ENCODE data around the gene GATD1.

The GATD1 gene, protein sequence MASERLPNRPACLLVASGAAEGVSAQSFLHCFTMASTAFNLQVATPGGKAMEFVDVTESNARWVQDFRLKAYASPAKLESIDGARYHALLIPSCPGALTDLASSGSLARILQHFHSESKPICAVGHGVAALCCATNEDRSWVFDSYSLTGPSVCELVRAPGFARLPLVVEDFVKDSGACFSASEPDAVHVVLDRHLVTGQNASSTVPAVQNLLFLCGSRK

DNA sequence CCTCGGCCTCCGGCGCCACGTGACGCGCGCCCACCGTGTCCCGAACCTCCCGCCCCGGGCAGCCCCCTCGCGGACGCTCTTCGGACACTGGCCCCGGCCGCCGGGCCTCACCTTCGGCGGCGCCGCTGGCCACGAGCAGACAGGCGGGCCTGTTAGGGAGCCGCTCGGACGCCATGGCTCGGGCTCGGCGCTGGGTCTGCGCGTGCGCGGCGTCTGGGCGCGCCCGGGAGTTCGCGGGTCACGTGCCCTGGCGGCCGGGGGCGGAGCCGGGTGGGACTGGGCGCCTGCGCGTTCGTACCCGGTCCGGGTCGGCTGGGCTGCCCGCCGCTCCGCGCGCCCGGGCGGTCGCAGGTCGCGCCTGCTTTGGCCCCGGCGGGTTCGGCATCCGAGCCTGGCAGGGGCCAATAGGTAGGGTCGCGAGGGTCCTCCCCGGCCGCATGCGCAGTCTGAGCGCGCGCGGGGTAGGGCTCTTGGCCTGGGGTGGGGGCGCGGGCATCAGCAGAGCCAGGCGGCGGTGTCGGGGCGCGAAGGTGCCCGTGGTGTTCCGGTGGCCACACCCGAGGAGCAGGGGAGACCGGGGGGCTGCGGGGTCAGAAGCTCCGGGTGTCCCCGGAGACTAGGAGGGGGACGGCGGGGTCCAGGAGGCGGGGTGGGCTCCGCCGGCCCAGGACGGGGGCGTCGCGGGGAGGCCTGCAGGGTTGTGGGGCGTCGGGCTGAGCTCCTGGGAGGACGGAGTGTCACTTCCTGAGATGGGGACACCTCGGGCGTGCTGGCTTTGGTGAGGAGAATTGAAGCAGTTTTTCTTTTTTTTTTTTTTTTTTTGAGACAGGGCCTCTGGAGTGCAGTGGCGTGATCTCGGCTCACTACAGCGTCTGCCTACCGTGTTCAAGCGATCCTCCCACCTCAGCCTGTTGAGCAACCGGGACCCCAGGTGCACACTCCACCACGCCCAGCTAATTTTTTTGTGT, at the start of gene GATD1:
TSS of gene GATD1 (minus strand) at position 200 of the 968 bp plus-strand sequence. CDS start at position 175, 25 bp downstream.
- peak; percentile 64 for DNase-seq (ENCODE audit: low read depth)

DNA sequence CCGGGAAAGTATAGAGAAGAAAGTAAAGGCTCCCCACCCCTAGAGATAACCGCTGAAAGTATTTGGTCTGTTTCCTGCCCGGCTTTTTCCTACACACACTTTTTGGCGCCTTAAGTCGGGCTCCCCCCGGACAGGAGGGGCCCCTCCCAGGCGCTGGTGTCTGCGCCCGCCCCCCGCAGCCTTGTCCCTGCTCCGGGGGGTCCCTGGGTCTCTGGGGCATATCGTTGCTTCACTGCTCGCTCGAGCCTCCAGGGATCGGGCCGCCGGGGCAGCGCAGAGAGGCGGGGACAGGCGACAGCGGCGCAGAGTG, 49.5 kb upstream of the GATD1 start:
- no peak for DNase-seq (ENCODE audit: low read depth)

DNA sequence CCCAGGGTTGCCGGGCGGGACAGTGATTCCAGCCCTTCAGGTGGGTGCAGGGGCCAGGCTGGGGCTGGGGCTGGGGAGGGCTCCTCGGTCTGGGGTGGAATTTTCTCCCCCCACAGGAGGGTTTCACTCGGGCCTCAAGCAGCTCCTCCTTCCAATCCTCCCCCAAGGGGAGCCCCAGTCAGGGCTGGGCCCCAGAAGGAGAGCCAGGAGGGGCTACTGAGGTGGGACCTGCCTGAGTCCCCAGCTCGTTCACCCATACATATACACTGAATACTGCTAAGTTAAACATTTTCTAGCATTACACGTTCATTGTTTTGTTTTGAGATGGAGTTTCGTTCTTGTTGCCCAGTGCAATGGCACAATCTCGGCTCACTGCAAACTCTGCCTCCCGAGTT, 48.9 kb upstream of the GATD1 start:
- DNase-seq (ENCODE audit: low read depth), result no peak

DNA sequence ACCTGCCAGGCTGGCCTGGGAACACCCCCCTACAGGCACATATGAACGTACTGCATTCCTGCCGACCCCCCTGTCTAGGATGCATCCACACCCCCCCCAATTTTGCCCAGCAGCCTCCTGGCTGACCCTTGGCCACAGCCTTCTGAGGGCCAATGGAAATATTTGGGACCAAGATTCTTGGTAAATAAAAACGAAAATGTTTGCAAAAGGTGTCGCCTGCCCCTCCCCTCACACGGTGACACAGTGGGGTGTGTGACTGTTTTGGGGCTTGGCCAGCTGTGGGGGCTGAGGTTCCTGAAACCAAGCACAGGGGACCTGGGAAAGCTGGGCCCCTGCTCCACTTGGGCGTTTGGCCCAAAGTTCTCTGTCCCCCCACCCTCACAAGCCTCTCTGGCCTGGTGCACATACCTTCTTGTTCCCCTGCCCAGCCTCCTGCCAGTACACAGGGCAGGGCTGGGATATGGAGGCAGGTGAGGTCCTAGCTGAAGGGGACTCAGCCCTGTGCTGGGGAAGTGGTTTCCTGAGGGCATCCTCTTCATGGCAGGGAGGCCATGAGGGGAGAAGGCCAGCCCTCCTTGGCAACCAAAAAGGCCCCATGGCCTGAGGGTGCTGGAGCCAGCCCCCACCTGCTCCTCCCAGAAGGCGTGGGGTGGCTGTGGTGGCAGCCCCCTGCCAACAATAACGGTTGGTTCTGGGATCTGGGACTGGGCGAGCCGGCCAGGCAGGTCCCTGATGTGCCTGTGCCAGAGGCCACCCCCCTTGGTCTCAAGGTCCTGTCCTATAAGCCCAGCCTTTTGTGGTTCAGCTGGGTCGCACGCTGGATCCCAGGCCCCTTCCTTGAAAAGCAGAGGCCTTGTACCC, 48.3 kb upstream of the GATD1 start:
- DNase-seq (ENCODE audit: low read depth), result no peak

DNA sequence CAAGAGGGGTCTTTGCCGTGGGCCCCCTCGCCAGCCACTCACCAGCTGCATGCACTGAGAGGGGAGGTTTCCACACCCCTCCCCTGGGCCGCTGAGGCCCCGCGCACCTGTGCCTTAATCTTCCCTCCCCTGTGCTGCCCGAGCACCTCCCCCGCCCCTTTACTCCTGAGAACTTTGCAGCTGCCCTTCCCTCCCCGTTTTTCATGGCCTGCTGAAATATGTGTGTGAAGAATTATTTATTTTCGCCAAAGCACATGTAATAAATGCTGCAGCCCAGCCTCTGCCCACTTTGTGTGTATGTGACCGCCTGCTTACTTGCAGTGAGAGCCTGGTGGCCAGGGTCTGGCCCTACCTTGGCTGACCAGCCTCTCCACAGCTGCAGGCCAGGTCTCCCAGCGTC, 47.7 kb upstream of the GATD1 start:
- DNase-seq (ENCODE audit: low read depth), result no peak

DNA sequence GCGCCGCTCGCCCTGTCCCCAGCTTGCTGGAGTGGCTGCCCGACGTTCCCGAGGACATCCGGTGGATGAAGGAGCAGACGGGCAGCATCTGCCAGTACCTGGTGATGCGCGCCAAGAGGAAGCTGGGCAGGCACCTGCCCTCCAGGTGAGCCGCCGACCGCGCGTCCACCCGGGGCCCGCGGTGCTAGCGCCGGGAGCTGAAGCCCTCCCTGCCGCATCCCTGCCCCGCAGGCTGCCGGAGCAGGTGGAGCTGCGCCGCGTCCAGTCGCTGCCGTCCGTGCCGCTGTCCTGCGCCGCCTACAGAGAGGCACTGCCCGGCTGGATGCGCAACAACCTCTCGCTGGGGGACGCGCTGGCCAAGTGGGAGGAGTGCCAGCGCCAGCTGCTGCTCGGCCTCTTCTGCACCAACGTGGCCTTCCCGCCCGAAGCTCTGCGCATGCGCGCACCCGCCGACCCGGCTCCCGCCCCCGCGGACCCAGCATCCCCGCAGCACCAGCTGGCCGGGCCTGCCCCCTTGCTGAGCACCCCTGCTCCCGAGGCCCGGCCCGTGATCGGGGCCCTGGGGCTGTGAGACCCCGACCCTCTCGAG, 47.1 kb upstream of the GATD1 start:
- no peak for DNase-seq (ENCODE audit: low read depth)

DNA sequence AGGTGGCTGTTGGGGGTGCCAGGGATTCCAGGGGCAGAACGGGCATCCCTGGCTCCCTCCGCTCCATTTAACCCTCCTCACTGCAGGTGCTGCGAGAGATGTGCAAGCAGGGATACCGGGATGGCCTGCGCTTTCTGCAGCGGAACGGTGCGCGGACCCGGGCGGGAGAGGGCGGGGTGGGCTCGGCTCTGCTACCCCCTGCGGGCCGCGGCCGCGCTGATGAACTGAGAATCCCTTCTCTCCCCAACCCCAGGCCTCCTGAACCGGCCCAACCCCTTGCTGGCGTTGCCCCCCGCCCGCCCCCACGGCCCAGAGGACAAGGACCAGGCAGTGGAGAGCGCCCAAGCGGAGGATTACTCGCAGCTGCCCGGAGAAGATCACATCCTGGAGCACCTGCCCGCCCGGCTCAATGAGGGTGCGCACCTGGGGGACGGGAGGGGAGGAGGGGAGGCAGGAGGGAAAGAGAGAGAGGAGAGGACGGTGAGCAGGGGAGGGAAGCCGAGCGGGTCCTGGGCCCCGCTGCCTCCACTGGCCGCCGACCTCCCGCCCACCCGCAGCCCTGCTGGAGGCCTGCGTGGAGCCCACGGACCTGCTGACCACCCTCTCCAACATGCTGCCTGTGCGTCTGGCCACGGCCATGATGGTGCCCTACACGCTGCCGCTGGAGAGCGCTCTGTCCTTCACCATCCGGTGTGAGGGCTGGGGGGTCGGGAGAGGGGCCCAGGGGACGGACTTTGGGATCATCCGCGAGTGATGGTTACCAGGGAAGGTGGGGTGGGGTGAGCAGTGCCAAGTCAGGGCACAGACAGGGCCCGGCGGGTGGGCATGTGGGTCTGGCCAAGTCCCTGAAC, 46.4 kb upstream of the GATD1 start:
- DNase-seq (ENCODE audit: low read depth), result no peak

DNA sequence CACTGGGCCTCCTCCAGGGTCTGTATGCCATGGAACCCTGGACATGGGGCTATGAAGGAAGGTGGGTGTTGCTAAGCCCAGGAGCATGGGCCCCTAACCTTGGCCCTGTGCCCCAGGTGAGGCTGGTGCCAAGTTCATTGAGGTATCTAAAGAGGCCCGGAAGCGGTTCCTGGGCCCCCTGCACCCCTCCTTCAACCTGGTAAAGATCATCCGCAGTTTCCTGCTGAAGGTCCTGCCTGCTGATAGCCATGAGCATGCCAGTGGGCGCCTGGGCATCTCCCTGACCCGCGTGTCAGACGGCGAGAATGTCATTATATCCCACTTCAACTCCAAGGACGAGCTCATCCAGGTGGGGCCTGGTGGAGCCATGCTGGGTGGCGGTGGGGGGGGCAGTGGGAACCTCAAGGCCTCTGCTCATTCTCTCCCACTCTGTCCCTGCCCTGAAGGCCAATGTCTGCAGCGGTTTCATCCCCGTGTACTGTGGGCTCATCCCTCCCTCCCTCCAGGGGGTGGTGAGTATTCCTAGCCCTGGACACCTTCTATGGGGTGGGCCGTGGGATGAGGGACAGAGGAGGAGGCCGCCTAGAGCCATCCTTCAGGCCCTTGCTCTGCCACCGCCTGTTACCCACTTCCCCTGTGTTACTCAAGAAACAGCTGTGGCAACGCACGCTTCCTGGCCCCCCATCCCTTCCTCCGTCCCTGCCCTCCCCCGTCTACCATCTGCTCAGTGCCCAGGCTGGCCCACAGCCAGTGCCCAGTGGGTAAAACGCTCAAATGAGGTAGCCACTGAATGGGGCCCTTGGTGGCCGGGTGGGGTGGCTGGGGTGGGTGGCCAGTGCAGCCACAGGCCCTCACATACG, 44.5 kb upstream of the GATD1 start:
- no peak for DNase-seq (ENCODE audit: low read depth)

DNA sequence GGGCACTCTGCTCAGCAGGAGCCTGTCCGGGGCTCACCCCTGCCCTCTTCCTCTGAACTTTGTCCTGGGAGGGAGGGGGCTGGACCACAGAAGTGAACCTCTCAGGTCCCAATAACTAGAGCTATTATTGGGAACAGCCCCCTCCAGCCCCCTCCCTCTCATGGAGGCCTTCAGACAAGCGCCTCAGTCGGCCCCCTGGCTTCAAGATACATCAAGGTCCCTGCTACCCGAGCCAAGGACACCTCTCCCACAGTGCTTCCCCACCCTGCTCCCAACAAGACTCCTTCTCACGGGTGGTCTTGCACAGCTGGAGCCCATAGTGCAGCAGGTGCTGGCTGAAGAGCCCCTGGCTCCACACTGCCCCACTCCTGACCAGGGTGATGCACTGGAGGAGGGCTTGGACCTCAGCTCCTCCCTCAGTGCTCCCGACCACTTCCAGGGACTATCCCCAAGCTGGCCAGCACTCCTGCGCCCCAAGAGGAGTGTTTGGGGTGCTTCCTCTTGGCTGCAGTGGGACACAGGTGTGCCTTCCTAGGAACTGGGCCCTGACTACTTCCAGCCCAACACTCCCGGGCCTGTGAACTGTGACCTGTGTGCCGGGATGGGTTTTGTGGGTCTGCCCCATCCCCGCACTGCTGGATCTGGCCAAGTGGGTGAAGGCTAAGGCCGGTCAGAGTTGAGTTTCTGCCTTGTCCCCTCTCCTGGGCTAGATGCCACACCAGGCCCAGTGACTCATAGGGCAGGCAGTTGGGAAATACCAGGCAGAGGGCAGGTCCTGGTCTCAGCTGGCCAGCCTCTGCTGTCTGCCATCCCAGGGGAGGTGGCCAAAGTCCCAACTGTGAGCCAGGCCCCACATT, 43.6 kb upstream of the GATD1 start:
- no peak for DNase-seq (ENCODE audit: low read depth)

DNA sequence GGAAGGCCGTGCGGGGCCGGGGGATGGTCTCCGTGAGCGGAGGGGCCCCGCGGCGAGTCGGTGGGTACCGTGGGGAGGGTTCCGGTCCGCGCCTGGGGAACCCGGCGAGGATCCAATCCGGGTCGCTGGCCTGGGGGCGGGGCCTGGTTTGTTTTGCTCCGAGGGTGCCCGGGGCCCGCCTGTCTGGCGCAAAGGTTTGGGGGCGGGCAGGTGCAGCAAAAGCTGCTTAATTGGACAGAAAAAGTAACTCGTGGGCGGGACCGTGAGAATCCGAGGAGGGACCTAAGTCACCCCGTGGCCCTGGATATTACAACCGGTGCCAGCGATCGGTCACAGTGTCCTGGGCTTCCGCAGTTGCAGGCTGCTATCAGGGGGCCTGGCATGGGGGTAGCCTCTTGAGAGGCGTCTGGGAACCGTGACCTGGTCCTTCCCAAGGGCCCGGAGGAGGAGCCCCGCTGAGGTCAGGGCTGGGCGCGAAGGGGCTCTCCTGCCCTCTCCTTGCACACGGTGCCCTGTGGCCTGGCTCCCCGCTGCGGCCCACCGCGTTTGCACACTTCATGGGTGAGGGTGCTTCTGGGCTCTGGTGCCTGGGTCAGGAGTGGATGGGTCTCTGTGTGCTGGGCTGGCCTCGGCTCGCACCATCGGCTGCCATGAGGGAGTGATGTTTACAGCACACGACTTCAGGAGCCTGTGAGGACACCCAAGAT, 42.8 kb upstream of the GATD1 start:
- no peak for DNase-seq (ENCODE audit: low read depth)

DNA sequence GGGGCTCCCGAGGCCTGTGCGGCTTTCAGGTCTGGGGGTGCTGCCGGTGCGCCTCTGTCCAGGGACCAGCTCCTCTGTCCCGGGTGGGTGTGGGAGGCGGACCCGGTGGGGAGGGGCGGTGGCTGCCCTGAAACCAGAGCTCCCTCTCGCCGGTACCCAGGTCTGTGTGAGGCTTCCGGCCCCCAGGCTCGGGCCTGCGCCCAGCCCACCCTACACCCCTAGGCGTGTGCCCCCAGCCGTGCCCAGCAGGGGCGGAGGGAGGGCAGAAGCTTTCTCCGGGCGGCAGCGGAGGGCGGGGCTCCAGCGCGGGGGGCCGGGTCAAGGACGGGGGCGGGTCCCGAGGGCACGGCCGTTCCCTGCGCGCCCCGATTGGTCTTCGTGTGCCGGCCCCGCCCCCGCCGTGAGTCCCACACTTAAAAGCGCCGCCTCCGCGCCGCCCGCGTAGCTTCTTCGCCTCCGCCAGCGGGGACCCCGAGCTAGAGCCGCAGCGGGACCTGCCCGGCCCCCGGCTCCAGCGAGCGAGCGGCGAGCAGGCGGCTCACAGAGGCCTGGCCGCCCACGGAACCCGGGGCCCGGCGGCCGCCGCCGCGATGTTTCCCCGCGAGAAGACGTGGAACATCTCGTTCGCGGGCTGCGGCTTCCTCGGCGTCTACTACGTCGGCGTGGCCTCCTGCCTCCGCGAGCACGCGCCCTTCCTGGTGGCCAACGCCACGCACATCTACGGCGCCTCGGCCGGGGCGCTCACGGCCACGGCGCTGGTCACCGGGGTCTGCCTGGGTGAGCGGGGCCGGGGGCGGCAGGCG, 42.0 kb upstream of the GATD1 start:
- DNase-seq (ENCODE audit: low read depth), result no peak

DNA sequence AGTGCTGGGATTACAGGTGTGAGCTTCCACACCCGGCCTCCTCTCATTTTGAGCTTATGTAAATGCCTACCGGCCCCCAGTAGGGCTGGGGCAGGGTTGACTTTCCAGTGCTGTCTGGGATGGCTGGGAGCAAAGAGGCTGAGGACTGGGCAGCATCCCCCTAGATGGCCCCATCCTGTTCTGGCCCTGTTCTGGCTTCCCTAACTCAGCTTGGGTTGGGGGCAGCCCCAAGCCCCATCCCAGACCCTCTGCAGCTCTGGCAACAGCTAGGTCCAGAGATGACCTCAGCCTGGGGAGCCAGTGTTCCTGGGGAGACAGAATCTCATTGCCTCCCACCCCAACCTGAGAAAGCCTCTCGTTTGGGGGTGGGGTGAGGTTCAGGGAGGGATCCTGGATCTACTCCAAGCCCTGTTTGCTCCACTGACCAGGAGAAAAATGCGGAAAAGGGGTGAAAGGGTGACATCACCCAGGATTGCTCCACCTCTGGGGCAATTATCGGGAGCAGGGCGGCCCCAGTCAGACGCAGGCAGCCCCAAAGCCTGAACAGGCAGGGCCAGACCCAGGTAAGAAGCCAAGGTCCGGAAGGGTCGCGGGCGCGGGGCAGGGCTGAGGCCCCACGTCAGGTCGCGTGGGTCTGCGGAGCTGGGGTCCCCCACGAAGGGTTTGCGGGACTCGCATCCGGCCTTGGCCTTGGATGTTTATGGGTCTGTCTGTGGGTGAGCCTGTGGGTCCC, 41.3 kb upstream of the GATD1 start, which contains the start of gene PNPLA2:
TSS of gene PNPLA2 (plus strand) at position 519 of the 733 bp plus-strand sequence. CDS start 805 bp downstream, outside the sequence.
- no peak for DNase-seq (ENCODE audit: low read depth)

DNA sequence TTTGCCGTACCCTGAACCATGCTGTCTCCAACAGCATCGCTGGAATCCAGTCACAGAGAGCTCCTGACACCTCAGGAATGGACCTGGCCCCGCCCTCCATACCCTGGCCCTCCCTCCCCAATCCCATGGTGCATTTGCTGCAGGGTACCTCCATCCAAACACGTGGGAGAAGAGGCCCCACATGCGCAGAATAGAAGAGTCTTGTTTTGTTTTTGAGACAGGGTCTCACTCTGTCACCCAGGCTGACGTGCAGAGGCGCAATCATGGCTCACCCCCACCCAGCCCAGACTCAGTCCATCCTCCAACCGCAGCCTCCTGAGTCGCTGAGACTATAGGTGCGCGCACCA, 39.1 kb upstream of the GATD1 start:
- no peak for DNase-seq (ENCODE audit: low read depth)

DNA sequence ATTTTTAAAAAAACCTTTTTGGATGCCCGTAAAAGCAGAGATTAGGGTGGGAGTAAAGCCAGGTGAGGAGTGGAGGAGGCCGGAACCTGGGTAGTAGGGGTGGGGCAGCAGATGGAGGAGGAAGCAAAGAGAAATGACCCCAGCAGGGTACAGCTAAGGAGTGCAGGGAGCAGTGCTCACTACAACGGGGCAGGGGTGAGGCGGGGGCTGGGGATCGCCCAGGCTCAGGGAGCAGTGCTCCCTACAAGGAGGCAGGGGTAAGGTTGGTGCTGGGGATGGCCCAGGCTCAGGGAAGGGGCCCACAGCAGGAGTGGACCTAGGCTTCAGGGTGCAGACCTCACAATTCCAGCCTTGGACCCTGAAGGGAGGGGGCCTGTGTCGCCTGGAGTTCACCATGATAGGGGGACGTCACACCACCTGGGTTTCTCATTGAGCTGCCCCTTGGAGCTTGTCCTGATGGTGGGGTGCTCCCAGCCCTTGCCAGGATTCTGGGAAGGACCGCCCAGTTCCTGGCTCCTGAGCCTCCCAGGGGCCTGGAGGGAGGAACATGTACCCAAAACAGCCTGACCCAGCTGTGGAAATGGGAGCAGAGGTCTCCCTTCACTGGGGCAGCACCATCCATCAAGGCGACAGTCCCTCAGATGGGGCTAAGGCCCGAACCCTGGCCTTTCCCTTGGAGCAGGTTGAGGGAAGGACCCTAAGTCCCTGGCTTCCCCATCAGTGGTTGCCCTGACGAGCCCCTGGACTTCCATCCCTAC, 38.6 kb upstream of the GATD1 start:
- DNase-seq (ENCODE audit: low read depth), result no peak

DNA sequence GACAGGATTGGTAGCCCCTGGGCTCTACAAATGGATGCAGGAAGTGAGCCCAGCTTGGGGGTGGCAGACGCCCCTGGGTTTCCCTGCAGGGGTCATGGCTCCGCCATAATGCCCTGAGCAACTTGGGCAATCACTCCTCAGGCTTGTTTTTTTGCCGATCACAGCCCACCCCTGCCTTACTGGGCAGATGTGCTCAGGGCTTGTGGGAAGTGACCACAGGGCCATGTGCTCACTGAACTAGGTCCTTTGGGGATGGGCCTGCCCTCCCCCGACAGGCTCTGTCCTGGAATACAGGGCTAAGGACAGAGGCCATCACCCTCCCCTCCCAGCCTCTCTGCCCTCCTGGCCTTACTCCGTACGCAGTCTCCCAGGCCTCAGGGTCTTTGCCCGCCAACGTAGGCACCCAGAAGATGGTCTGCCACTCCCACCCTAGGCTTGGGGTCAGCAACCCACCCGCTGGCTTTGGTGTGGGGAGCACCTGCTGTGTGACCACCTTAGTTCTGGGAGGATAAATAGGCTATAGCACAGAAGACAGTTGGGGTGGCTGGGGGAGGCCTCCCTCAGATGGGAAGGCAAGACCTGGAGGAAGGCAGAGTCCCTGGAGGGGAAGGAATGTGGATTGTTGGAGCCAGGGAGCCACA, 36.3 kb upstream of the GATD1 start:
- no peak for DNase-seq (ENCODE audit: low read depth)

DNA sequence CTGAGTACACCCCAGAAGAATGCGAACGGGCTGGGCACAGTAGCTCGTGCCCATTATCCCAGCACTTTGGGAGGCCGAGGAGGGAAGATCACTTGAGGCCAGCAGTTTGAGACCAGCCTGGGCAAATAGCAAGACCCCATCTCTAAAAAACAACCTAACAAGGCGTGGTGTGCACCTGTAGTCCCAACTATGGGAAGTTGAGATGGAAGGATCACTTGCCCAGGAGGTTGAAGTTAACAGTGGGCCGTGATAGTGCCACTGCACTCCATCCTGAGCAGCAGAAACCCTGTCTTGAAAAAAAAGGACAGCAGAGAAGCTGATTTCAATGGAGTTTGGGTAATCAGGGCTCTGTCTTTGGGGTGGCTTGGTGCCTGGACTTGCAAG, 35.8 kb upstream of the GATD1 start:
- no peak for DNase-seq (ENCODE audit: low read depth)

All from HS-27A (cell line).